Muscle of leg (tissue), 11 donors: ENCODE results near the gene TRMT44. TPM values are rescaled to one million over a fixed set of nuclear protein-coding genes. Genes with fewer than 3 reads are reported as not detected.
"Not testable (repeated sequence)": the region's sequence is repeated elsewhere in the genome, so short reads cannot be mapped to it uniquely, and the experiment has no call there.

Experiments
- DNase-seq: peaks from one replicate; pipeline ENCODE4 v3.0.0; 2013
- H3K27ac ChIP-seq: one replicate; pipeline ENCODE4 v1.5.1; 2013; ENCODE audit warnings: mild to moderate bottlenecking, low read length, control low read depth
- H3K27me3 ChIP-seq: one replicate; pipeline ENCODE4 v1.6.1; 2013; ENCODE audit warnings: low read length; ENCODE audit not compliant: control insufficient read depth, insufficient read depth
- H3K36me3 ChIP-seq: one replicate; pipeline ENCODE4 v1.6.1; 2013; ENCODE audit warnings: low read length; ENCODE audit not compliant: control insufficient read depth, insufficient read depth
- H3K4me1 ChIP-seq: one replicate; pipeline ENCODE4 v1.6.1; 2013; ENCODE audit warnings: low read length; ENCODE audit not compliant: control insufficient read depth, insufficient read depth
- H3K4me3 ChIP-seq: one replicate; pipeline ENCODE4 v1.5.1; 2013; ENCODE audit warnings: low read length, control low read depth
- H3K9me3 ChIP-seq: replicated peaks from 2 replicates; pipeline ENCODE4 v1.6.1; 2013; ENCODE audit warnings: low read depth, low read length; ENCODE audit not compliant: control insufficient read depth
- WGBS: methylation state at CpG from one replicate; pipeline ENCODE4 v1.1.5; 2013; ENCODE audit warnings: missing lambda C conversion rate; ENCODE audit not compliant: insufficient coverage; 5-methylcytosine and 5-hydroxymethylcytosine counted together
- polyA plus RNA-seq, 8 donors: library from polyadenylated mRNA; unstranded; fragments of 120-200 nt; gene quantifications; one replicate each; pipeline versions ENCODE4 v1.2.1 to v1.2.3, GENCODE V29; 2013; ENCODE audit warnings: inconsistent platforms in 1 of 8, low replicate concordance in 1 of 8; ENCODE audit not compliant: insufficient read length in 8 of 8, insufficient read depth in 1 of 8
- total RNA-seq: library from RNA; stranded (reverse); fragments of 120-200 nt; gene quantifications from one replicate; pipeline ENCODE4 v1.2.4, GENCODE V29; 2013

TRMT44 gene
- total and polyA plus RNA-seq, 9 donors = 8.1 to 13.9 (median 10.3) TPM

DNA sequence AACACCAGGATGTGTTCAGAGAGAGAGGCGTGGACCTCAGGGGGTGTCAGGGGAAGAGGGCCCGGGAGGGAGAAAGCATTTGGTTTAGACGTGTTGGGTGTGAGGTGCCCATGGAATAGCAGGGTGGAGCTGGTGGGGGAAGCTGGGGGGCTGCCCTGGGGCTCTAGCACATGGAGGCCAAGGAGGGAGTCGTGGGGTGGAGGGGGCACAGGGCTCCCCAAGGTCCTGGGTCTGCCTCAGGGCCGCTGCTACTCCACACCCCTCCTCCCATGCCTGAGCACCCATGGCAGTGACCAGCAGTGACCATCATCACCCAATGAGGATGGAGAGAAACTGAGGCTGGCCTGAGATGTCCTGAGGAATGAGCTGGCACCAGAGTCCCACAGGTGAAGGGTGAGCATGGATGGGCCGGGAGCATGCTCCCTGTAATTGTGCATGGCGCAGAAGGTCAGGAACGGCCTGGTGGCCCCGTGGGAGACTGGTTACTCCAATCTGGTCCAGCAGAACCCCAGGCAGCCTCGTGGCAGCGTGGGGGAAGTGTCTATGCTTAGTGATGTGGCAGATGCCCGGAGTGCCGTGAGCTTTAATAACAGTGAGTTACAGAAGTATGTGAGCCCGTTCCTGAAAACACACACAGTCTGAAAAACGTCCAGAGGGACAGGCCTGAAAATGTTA lies 70.2 kb downstream of the TRMT44 start:
- no peak overlapping the region for H3K27ac ChIP-seq
- no peak for DNase-seq
- H3K9me3 ChIP-seq = no peaks in the 10 kb centered on the region
- H3K4me1 ChIP-seq = peaks cover 25% of the 10 kb centered on the region
- H3K4me3 ChIP-seq = no peak overlapping the region
- 72% methylated on average over 13 of the region's 15 CpGs for WGBS
- H3K27me3 ChIP-seq = no peaks in the 10 kb centered on the region
- no peaks in the 10 kb centered on the region for H3K36me3 ChIP-seq

- Histone ChIP-seq H3K27ac (no peak overlapping the region), H3K9me3 (no peaks in the 10 kb centered on the region), H3K36me3 (no peaks in the 10 kb centered on the region), H3K27me3 (no peaks in the 10 kb centered on the region), H3K4me1 (peaks cover 22% of the 10 kb centered on the region), H3K4me3 (no peak overlapping the region)
- DNase-seq = no peak
- 82% methylated on average over 10 of the region's 11 CpGs for WGBS
These were observed 71.9 kb downstream of the TRMT44 start for GRCh38 chr4:8512510-8512909.

DNA sequence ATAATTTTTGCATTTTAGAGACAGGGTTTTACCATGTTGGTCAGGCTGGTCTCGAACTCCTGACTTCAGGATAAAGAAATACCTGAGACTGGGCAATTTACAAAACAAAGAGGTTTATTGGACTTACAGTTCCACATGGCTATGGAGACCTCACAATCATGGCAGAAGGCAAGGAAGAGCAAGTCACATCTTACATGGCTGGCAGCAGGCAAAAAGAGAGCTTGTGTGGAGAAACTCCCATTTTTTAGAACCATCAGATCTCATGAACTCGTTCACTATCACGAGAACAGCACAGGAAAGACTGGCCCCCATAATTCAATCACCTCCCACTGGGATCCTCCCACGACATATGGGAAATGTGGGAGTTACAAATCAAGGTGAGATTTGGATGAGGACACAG lies 72.5 kb downstream of the TRMT44 start:
- H3K36me3 ChIP-seq, H3K27ac ChIP-seq, H3K27me3 ChIP-seq, H3K9me3 ChIP-seq, H3K4me3 ChIP-seq, DNase-seq: not testable (repeated sequence)
- 0% methylated on average over 1 of the region's 4 CpGs for WGBS
- peaks cover 23% of the 10 kb centered on the region for H3K4me1 ChIP-seq

- H3K27ac ChIP-seq = no peak overlapping the region
- WGBS = 89% methylated on average over 5 of the region's 8 CpGs
- no peaks in the 10 kb centered on the region for H3K9me3 ChIP-seq
- no peak for DNase-seq
- H3K4me1 ChIP-seq = peaks cover 23% of the 10 kb centered on the region
- H3K4me3 ChIP-seq = no peak overlapping the region
- no peaks in the 10 kb centered on the region for H3K27me3 ChIP-seq
- H3K36me3 ChIP-seq = no peaks in the 10 kb centered on the region
These were observed 73.4 kb downstream of the TRMT44 start for GRCh38 chr4:8513931-8514330.

GRCh38 chr4:8514391-8514790 lies 73.8 kb downstream of the TRMT44 start:
- H3K27ac ChIP-seq = no peak overlapping the region
- DNase-seq = no peak
- peaks cover 23% of the 10 kb centered on the region for H3K4me1 ChIP-seq
- WGBS = 91% methylated on average over 4 of the region's 10 CpGs
- H3K4me3 ChIP-seq = no peak overlapping the region
- no peaks in the 10 kb centered on the region for H3K27me3 ChIP-seq
- no peaks in the 10 kb centered on the region for H3K36me3 ChIP-seq
- H3K9me3 ChIP-seq = no peaks in the 10 kb centered on the region

- no peaks in the 10 kb centered on the region for H3K36me3 ChIP-seq
- peaks cover 4% of the 10 kb centered on the region for H3K9me3 ChIP-seq
- H3K4me1 ChIP-seq = peaks cover 23% of the 10 kb centered on the region
- H3K27me3 ChIP-seq = no peaks in the 10 kb centered on the region
- H3K27ac ChIP-seq = peak overlapping the region; percentile 86
- no peak overlapping the region for H3K4me3 ChIP-seq
- DNase-seq = peak; percentile 84
- WGBS = 68% methylated on average over 15 of the region's 18 CpGs
These were observed 74.9 kb downstream of the TRMT44 start for GRCh38 chr4:8515316-8516060.

DNA sequence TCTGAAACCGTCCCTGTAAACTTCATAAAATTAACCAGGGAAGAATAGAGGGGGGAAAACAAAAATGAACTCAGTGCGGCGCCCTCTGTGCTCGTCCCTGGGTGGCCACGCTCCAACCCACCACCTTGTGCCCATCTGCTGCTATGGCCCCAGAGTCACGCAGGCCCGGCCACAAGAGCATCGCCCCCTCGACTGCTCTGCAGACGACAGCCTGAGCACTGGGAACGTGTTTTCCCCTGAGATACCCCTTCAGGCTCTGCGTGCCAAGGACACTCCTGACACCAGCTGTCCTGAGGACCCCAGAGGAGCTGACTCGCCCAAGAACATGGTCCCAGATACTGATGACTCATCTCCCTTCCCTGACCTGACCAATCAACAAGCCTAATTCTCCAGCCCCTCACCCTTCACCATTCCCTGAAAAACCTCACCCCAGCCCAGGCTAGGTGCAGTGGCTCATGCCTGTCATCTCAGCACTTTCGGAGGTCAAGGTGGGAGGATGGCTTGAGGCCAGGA lies 75.5 kb downstream of the TRMT44 start:
- H3K4me1 ChIP-seq = peaks cover 23% of the 10 kb centered on the region
- no peaks in the 10 kb centered on the region for H3K36me3 ChIP-seq
- peaks cover 4% of the 10 kb centered on the region for H3K9me3 ChIP-seq
- H3K4me3 ChIP-seq = no peak overlapping the region
- peak overlapping the region; percentile 86 for H3K27ac ChIP-seq
- 67% methylated on average over 11 of the region's 14 CpGs for WGBS
- H3K27me3 ChIP-seq = no peaks in the 10 kb centered on the region
- no peak for DNase-seq

GRCh38 chr4:8516996-8517550 lies 76.5 kb downstream of the TRMT44 start:
- H3K4me1 ChIP-seq = peaks cover 23% of the 10 kb centered on the region
- no peaks in the 10 kb centered on the region for H3K36me3 ChIP-seq
- 25% methylated on average over 3 of the region's 5 CpGs for WGBS
- DNase-seq = no peak
- H3K27me3 ChIP-seq = no peaks in the 10 kb centered on the region
- H3K27ac ChIP-seq = no peak overlapping the region
- no peak overlapping the region for H3K4me3 ChIP-seq
- H3K9me3 ChIP-seq = peaks cover 4% of the 10 kb centered on the region

DNA sequence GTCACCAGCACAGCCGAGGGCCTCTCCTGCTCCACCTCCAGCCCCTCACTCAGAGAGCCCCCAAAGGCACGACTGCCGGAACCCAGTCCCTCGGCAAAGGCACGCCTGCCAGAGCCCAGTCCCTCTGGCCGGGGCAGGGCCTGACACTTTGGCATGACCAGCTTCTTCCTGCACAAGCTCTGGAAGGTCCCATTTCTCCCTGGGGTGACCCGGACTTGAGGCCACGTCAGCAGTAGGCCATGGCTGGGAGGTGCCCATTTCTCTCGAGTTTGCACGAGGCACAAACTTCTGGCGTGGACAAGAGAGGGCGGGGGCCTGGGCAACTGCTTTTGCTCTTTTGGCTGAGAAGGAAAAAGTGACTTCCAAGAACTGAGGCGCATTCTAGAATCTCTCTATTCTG lies 77.4 kb downstream of the TRMT44 start:
- WGBS = 69% methylated on average over 13 of the region's 13 CpGs
- peaks cover 23% of the 10 kb centered on the region for H3K4me1 ChIP-seq
- peaks cover 4% of the 10 kb centered on the region for H3K9me3 ChIP-seq
- H3K36me3 ChIP-seq = no peaks in the 10 kb centered on the region
- no peak overlapping the region for H3K27ac ChIP-seq
- DNase-seq = no peak
- H3K27me3 ChIP-seq = no peaks in the 10 kb centered on the region
- no peak overlapping the region for H3K4me3 ChIP-seq
